GM12878 (cell line): Measurements from ENCODE around the gene DSC3. TPM values are rescaled to one million over a fixed set of nuclear protein-coding genes. Genes with fewer than 3 reads are reported as not detected.

Source experiments
- ATAC-seq: fragments of 200-7000 bp; cut with Tn5 transposase; 3 replicates; pipeline ENCODE4 v1.9.1; 2020; ENCODE audit warnings: mild to moderate bottlenecking, moderate library complexity
- BruUV-seq: library from RNA; stranded (reverse); fragments of 400-500 nt; replicated peaks from 2 replicates; lab custom pipeline; 2021; lab: Mats Ljungman, UMichigan
- CTCF ChIA-PET: fragments of 300-600 bp; sonication (Branson Sonifier 250); formaldehyde crosslinking; extraction: SDS; loops from one replicate; lab custom pipeline; 2021; ENCODE audit warnings: inconsistent platforms; lab: Yijun Ruan, JAX
- POLR2A ChIA-PET: fragments of 350-600 bp; formaldehyde crosslinking; extraction: SDS; loops from one replicate; lab custom pipeline; 2021; ENCODE audit warnings: inconsistent platforms; lab: Charles Lee
- RAD21 ChIA-PET: fragments of 300-600 bp; sonication (Branson Sonifier 250); formaldehyde crosslinking; loops from one replicate; lab custom pipeline; 2023; ENCODE audit warnings: antibody characterized with exemption; ENCODE audit not compliant: unreplicated experiment; lab: Charles Lee
- SMC1A ChIA-PET: fragments of 300-600 bp; sonication (Branson Sonifier 250); formaldehyde crosslinking; loops from one replicate; lab custom pipeline; 2023; ENCODE audit not compliant: unreplicated experiment, uncharacterized antibody; lab: Charles Lee
- DNase-seq: peaks from one replicate; pipeline ENCODE4 v3.0.0-alpha.2; 2011; ENCODE audit warnings: low read depth, low spot score
- FAIRE-seq: peaks from 3 replicates; lab custom pipeline; 2011; peaks lifted over from hg19 to GRCh38; lab: Jason Lieb, UNC
- H2AFZ ChIP-seq: 2 replicates; pipeline ENCODE4 v1.6.0; 2011; ENCODE audit warnings: low read depth, low read length, control low read depth; ENCODE audit not compliant: control insufficient read depth
- H3K27ac ChIP-seq: 2 replicates; pipeline ENCODE4 v1.5.1; 2011; ENCODE audit warnings: control low read depth; ENCODE audit not compliant: control insufficient read depth, insufficient read depth
- H3K27me3 ChIP-seq, 2 experiments: replicated peaks in 1 of 2; 2 replicates each; pipeline versions ENCODE4 v1.6.0 to v1.6.1; 2011; ENCODE audit warnings: low read length in 1 of 2; ENCODE audit not compliant: control insufficient read depth in 2 of 2, insufficient read depth in 2 of 2
- H3K36me3 ChIP-seq, 2 experiments: 2 replicates each; pipeline ENCODE4 v1.5.1; 2011; ENCODE audit warnings: low read length in 1 of 2; ENCODE audit not compliant: control insufficient read depth in 2 of 2, insufficient read depth in 2 of 2
- H3K4me1 ChIP-seq: 2 replicates; pipeline ENCODE4 v1.6.1; 2011; ENCODE audit warnings: mild to moderate bottlenecking, low read length, moderate library complexity, mixed read lengths; ENCODE audit not compliant: control insufficient read depth, insufficient read depth
- H3K4me2 ChIP-seq: 2 replicates; pipeline ENCODE4 v1.6.0; 2011; ENCODE audit warnings: control low read depth; ENCODE audit not compliant: control insufficient read depth, insufficient read depth
- H3K4me3 ChIP-seq: fragments of 200-600 bp; sonication (generic); 2 replicates; pipeline ENCODE4 v1.5.1; 2016
- H3K79me2 ChIP-seq: 2 replicates; pipeline ENCODE4 v1.6.0; 2011; ENCODE audit warnings: low read length; ENCODE audit not compliant: control insufficient read depth, insufficient read depth
- H3K9ac ChIP-seq: 2 replicates; pipeline ENCODE4 v1.8.0; 2011; ENCODE audit warnings: low read length, control low read depth, mixed read lengths; ENCODE audit not compliant: control insufficient read depth, insufficient read depth
- H3K9me3 ChIP-seq: replicated peaks from 3 replicates; pipeline ENCODE4 v1.5.1; 2011; ENCODE audit warnings: mild to moderate bottlenecking, low read length; ENCODE audit not compliant: control insufficient read depth, insufficient read depth
- H4K20me1 ChIP-seq: 2 replicates; pipeline ENCODE4 v1.6.0; 2011; ENCODE audit not compliant: control insufficient read depth, insufficient read depth
- CBFB ChIP-seq: IDR thresholded peaks from 2 replicates; pipeline ENCODE4 v1.6.1; 2016; ENCODE audit warnings: antibody characterized with exemption, low read depth
- FOXM1 ChIP-seq: IDR thresholded peaks from 2 replicates; pipeline ENCODE4 v1.6.1; 2012; ENCODE audit warnings: low read depth, mild to moderate bottlenecking, inconsistent platforms, low read length, moderate library complexity
- GATAD2B ChIP-seq: fragments of 450-650 bp; conservative IDR thresholded peaks from 2 replicates; pipeline ENCODE4 v1.6.1; 2017; ENCODE audit warnings: low read depth, mild to moderate bottlenecking, moderate library complexity
- MLLT1 ChIP-seq: fragments of 450-650 bp; IDR thresholded peaks from 2 replicates; pipeline ENCODE4 v1.6.1; 2016; ENCODE audit warnings: mild to moderate bottlenecking
- MTA3 ChIP-seq: IDR thresholded peaks from 2 replicates; pipeline ENCODE4 v1.6.1; 2012; ENCODE audit warnings: low read length, inconsistent platforms, borderline replicate concordance
- NFIC ChIP-seq: IDR thresholded peaks from 2 replicates; pipeline ENCODE4 v1.6.1; 2012; ENCODE audit warnings: low read depth, mild to moderate bottlenecking, inconsistent platforms, low read length, moderate library complexity
- PAX5 ChIP-seq: IDR thresholded peaks from 2 replicates; pipeline ENCODE4 v1.6.1; 2011; ENCODE audit warnings: low read depth, low read length, borderline replicate concordance
- SMAD1 ChIP-seq: fragments of 450-650 bp; IDR thresholded peaks from 2 replicates; pipeline ENCODE4 v1.6.1; 2018; ENCODE audit warnings: mild to moderate bottlenecking, low read depth; ENCODE audit not compliant: partially characterized antibody
- SP1 ChIP-seq: IDR thresholded peaks from one replicate; pipeline ENCODE4 v1.6.1; 2011; ENCODE audit warnings: low read depth, low read length
- SPI1 ChIP-seq: IDR thresholded peaks from 2 replicates; pipeline ENCODE4 v1.6.1; 2011; ENCODE audit warnings: low read depth, mild to moderate bottlenecking, low read length, moderate library complexity, borderline replicate concordance; ENCODE audit not compliant: insufficient read depth
- ZNF622 ChIP-seq: fragments of 450-650 bp; IDR thresholded peaks from 2 replicates; pipeline ENCODE4 v1.6.1; 2017; ENCODE audit warnings: mild to moderate bottlenecking, inconsistent platforms
- WGBS: methylation state at CpG from one replicate; pipeline ENCODE4 v1.1.6; 2016; ENCODE audit warnings: low lambda C conversion rate; ENCODE audit not compliant: insufficient replicate concordance, insufficient coverage; ENCODE audit errors: missing lambda C conversion rate; 5-methylcytosine and 5-hydroxymethylcytosine counted together
- in situ Hi-C: fragments of 300-500 bp; cut with MboI; formaldehyde crosslinking; loops from 9 replicates; pipeline ENCODE4 v1.14.3; 2018; ENCODE audit warnings: mixed read lengths
- intact Hi-C: fragments of 100-400 bp; cut with micrococcal nuclease; formaldehyde crosslinking; loops from one replicate; pipeline ENCODE4 v1.14.2; 2022; ENCODE audit not compliant: unreplicated experiment
- polyA plus RNA-seq, 11 experiments: library from polyadenylated mRNA; depleted of rRNA in 4 of 11; unstranded in 6 of 11; stranded (reverse) in 5 of 11; fragments of >200 nt; fragmentation: Nextera tagmentation in 4 of 11; fragmentation: Illumina TruSeq in 1 of 11; extraction: Ambion mirVana in 4 of 11; extraction: Trizol in 1 of 11; gene quantifications; 1 replicate in 1 of 11; 2 replicates in 10 of 11; pipeline versions ENCODE4 v1.2.1 to v1.2.3, GENCODE V29; 2011 to 2016; ENCODE audit warnings: inconsistent platforms in 2 of 11, missing spikeins in 2 of 11, low read depth in 1 of 11
- total RNA-seq, 4 experiments: library from RNA; depleted of rRNA in 3 of 4; stranded (reverse); fragments of >200 nt in 3 of 4; fragmentation: Illumina TruSeq in 1 of 4; extraction: Trizol in 1 of 4; gene quantifications; 2 replicates each; pipeline versions ENCODE4 v1.2.1 to v1.2.3, GENCODE V29; 2013 to 2021
- TF ChIP-seq, protein P1 (sequence below): fragments of 450-650 bp; IDR thresholded peaks from 2 replicates; pipeline ENCODE4 v1.6.1; 2017; ENCODE audit warnings: mild to moderate bottlenecking, low read depth, inconsistent platforms; ENCODE audit not compliant: poor library complexity, severe bottlenecking

DSC3 gene
- total and polyA plus RNA-seq, 10 of the 15 experiments (the other 5 are each of a cell fraction or from before 2014, with no cell fraction given), result 0.01 to 2.9 (median 1.6) TPM

GRCh38 chr18:30989141-30989540, 53.4 kb downstream of the DSC3 start:
- H3K4me1 ChIP-seq, result no peaks in the 10 kb centered on the region
- in situ Hi-C loops, result no loop called here
- ChIA-PET RAD21 (no interaction called here), POLR2A (interaction anchor here (0.6 kb wide), 1 partner anchor 17 kb away, joined by 3 read pairs; no protein-coding TSS in a partner anchor), CTCF (no interaction called here), SMC1A (interaction anchor here (1.0 kb wide), 1 partner anchor 17 kb away, joined by 3 read pairs; no protein-coding TSS in a partner anchor)
- TF ChIP-seq SPI1 (no peak), MLLT1 (no peak), MTA3 (no peak), ZNF622 (no peak), CBFB (no peak), PAX5 (no peak)
- H3K4me3 ChIP-seq, result no peak overlapping the region
- H3K27ac ChIP-seq, result no peak overlapping the region
- no peak overlapping the region for H2AFZ ChIP-seq
- no peaks in the 10 kb centered on the region; a peak in 1 of 4 replicates for H3K27me3 ChIP-seq
- H3K36me3 ChIP-seq, result no peaks in the 10 kb centered on the region
- DNase-seq (no peak), FAIRE-seq (no peak), ATAC-seq (no peak)
- no TSS peak for BruUV-seq
- H3K9me3 ChIP-seq, result no peaks in the 10 kb centered on the region
- intact Hi-C loops, result no loop called here
- H3K9ac ChIP-seq, result no peak overlapping the region
- WGBS, result 19% methylated on average over 1 of the region's 1 CpG
- no peaks in the 10 kb centered on the region for H3K79me2 ChIP-seq
- H3K4me2 ChIP-seq, result no peak overlapping the region
- H4K20me1 ChIP-seq, result no peaks in the 10 kb centered on the region

DNA sequence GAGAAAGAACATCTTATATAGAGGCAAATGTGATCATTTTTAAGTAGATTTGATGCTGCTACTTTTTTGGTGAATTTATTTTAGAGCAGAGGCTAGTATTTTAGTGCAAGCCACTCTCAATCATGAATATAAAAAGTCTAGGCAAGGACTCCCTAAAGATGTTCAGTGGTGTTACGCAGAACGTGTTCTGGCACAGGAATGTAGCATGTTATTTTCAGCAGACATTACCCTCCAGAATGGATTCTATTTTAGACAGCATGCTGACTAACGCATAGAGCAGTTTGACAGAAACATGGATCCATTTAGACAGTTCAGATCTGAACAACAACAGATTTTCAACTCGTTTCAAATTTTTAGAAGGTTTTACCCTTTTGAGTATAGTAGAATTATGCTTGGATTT, 54.1 kb downstream of the DSC3 start:
- in situ Hi-C loops (no loop called here), intact Hi-C loops (no loop called here)
- Histone ChIP-seq H4K20me1 (no peaks in the 10 kb centered on the region), H3K4me2 (no peak overlapping the region), H3K4me1 (no peaks in the 10 kb centered on the region), H3K79me2 (no peaks in the 10 kb centered on the region), H2AFZ (no peak overlapping the region), H3K27me3 (no peaks in the 10 kb centered on the region; a peak in 1 of 4 replicates), H3K36me3 (no peaks in the 10 kb centered on the region), H3K4me3 (no peak overlapping the region), H3K9me3 (no peaks in the 10 kb centered on the region), H3K27ac (no peak overlapping the region), H3K9ac (no peak overlapping the region)
- CTCF ChIA-PET, result no interaction called here
- TF ChIP-seq SMAD1, result no peak
- no peak for TF ChIP-seq NFIC
- no peak for TF ChIP-seq GATAD2B
- no peak for TF ChIP-seq FOXM1
- no peak for TF ChIP-seq ZNF622
- no peak for TF ChIP-seq SP1
- TF ChIP-seq, protein P1, sequence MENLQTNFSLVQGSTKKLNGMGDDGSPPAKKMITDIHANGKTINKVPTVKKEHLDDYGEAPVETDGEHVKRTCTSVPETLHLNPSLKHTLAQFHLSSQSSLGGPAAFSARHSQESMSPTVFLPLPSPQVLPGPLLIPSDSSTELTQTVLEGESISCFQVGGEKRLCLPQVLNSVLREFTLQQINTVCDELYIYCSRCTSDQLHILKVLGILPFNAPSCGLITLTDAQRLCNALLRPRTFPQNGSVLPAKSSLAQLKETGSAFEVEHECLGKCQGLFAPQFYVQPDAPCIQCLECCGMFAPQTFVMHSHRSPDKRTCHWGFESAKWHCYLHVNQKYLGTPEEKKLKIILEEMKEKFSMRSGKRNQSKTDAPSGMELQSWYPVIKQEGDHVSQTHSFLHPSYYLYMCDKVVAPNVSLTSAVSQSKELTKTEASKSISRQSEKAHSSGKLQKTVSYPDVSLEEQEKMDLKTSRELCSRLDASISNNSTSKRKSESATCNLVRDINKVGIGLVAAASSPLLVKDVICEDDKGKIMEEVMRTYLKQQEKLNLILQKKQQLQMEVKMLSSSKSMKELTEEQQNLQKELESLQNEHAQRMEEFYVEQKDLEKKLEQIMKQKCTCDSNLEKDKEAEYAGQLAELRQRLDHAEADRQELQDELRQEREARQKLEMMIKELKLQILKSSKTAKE, result no peak
- ATAC-seq, result no peak
- no peak for DNase-seq
- RAD21 ChIA-PET, result no interaction called here
- no TSS peak for BruUV-seq
- FAIRE-seq, result no peak
- WGBS, result 36% methylated on average over 4 of the region's 4 CpGs
- POLR2A ChIA-PET, result no interaction called here
- SMC1A ChIA-PET, result no interaction called here
